SK-N-SH treated with all-trans-retinoic acid at 6 μM for 48 hours (cell line): Measurements from ENCODE around the gene MAP3K15.

ENCODE experiments used
- ATAC-seq: fragments of 200-7000 bp; cut with Tn5 transposase; 3 replicates; pipeline ENCODE4 v1.9.1; 2020; ENCODE audit warnings: mild to moderate bottlenecking, moderate library complexity
- ARNTL ChIP-seq: fragments of 450-650 bp; formaldehyde crosslinking; IDR thresholded peaks from 2 replicates; pipeline ENCODE4 v1.5.0; 2020; ENCODE audit warnings: low read depth, mild to moderate bottlenecking, moderate library complexity, borderline replicate concordance
- CSDC2 ChIP-seq: fragments of 250-450 bp; sonication (Bioruptor Pico); IDR thresholded peaks from 2 replicates; pipeline ENCODE4 v1.5.0; 2020; ENCODE audit warnings: mild to moderate bottlenecking, moderate library complexity
- ESRRG ChIP-seq: fragments of 250-450 bp; sonication (Bioruptor Pico); IDR thresholded peaks from 2 replicates; pipeline ENCODE4 v1.6.1; 2021; ENCODE audit warnings: mild to moderate bottlenecking
- GLIS3 ChIP-seq: fragments of 250-450 bp; sonication (Bioruptor Pico); IDR thresholded peaks from 2 replicates; pipeline ENCODE4 v1.5.0; 2020; ENCODE audit warnings: mild to moderate bottlenecking, moderate library complexity
- ISL1 ChIP-seq: fragments of 250-450 bp; sonication (Bioruptor Pico); IDR thresholded peaks from 2 replicates; pipeline ENCODE4 v2.1.2; 2022; ENCODE audit warnings: mild to moderate bottlenecking, moderate library complexity
- OSR1 ChIP-seq: fragments of 250-450 bp; sonication (Bioruptor Pico); IDR thresholded peaks from 2 replicates; pipeline ENCODE4 v1.8.0; 2022; ENCODE audit warnings: moderate library complexity, mild to moderate bottlenecking, inconsistent platforms
- PPARA ChIP-seq: fragments of 250-450 bp; sonication (Bioruptor Pico); IDR thresholded peaks from 2 replicates; pipeline ENCODE4 v1.5.0; 2020; ENCODE audit warnings: mild to moderate bottlenecking, borderline replicate concordance
- RARB ChIP-seq: fragments of 250-450 bp; sonication (Bioruptor Pico); IDR thresholded peaks from 2 replicates; pipeline ENCODE4 v1.8.0; 2021; ENCODE audit warnings: mild to moderate bottlenecking, moderate library complexity
- SNAI2 ChIP-seq: fragments of 250-450 bp; sonication (Bioruptor Pico); IDR thresholded peaks from 2 replicates; pipeline ENCODE4 v1.5.0; 2020; ENCODE audit warnings: mild to moderate bottlenecking, moderate library complexity
- TCF4 ChIP-seq: fragments of 250-450 bp; sonication (Bioruptor Pico); IDR thresholded peaks from 2 replicates; pipeline ENCODE4 v1.8.0; 2021; ENCODE audit warnings: mild to moderate bottlenecking, moderate library complexity, borderline replicate concordance
- TOX ChIP-seq: fragments of 250-450 bp; sonication (Bioruptor Pico); IDR thresholded peaks from 2 replicates; pipeline ENCODE4 v1.8.0; 2021; ENCODE audit warnings: mild to moderate bottlenecking, moderate library complexity, borderline replicate concordance
- ZFP3 ChIP-seq: fragments of 250-450 bp; sonication (Bioruptor Pico); IDR thresholded peaks from 2 replicates; pipeline ENCODE4 v1.5.0; 2020; ENCODE audit warnings: mild to moderate bottlenecking, moderate library complexity
- ZFP30 ChIP-seq: fragments of 450-650 bp; formaldehyde crosslinking; IDR thresholded peaks from 2 replicates; pipeline ENCODE4 v1.5.0; 2022; ENCODE audit warnings: mild to moderate bottlenecking, moderate library complexity
- ZNF565 ChIP-seq: fragments of 450-650 bp; formaldehyde crosslinking; conservative IDR thresholded peaks from 2 replicates; pipeline ENCODE4 v1.5.0; 2020; ENCODE audit warnings: low read depth, mild to moderate bottlenecking, moderate library complexity
- ZNF70 ChIP-seq: fragments of 450-650 bp; formaldehyde crosslinking; IDR thresholded peaks from 2 replicates; pipeline ENCODE4 v1.5.0; 2020; ENCODE audit warnings: mild to moderate bottlenecking, moderate library complexity
- TF ChIP-seq, protein P1 (sequence below): fragments of 250-450 bp; sonication (Bioruptor Pico); IDR thresholded peaks from 2 replicates; pipeline ENCODE4 v1.5.0; 2020; ENCODE audit warnings: mild to moderate bottlenecking, moderate library complexity
- TF ChIP-seq, protein P2 (sequence below): fragments of 250-450 bp; sonication (Bioruptor Pico); IDR thresholded peaks from 2 replicates; pipeline ENCODE4 v1.8.0; 2020; ENCODE audit warnings: mild to moderate bottlenecking, moderate library complexity, borderline replicate concordance
- TF ChIP-seq, protein P3 (sequence below): fragments of 250-450 bp; sonication (Bioruptor Pico); IDR thresholded peaks from 2 replicates; pipeline ENCODE4 v1.5.1; 2021; ENCODE audit warnings: mild to moderate bottlenecking, moderate library complexity
- TF ChIP-seq, protein P4 (sequence below): fragments of 250-450 bp; sonication (Bioruptor Pico); IDR thresholded peaks from 2 replicates; pipeline ENCODE4 v1.5.1; 2020; ENCODE audit warnings: low read depth, mild to moderate bottlenecking, moderate library complexity
- TF ChIP-seq, protein P5 (sequence below): fragments of 250-450 bp; sonication (Bioruptor Pico); IDR thresholded peaks from 2 replicates; pipeline ENCODE4 v1.8.0; 2021; ENCODE audit warnings: low read depth, mild to moderate bottlenecking, moderate library complexity, borderline replicate concordance

Gene MAP3K15

DNA sequence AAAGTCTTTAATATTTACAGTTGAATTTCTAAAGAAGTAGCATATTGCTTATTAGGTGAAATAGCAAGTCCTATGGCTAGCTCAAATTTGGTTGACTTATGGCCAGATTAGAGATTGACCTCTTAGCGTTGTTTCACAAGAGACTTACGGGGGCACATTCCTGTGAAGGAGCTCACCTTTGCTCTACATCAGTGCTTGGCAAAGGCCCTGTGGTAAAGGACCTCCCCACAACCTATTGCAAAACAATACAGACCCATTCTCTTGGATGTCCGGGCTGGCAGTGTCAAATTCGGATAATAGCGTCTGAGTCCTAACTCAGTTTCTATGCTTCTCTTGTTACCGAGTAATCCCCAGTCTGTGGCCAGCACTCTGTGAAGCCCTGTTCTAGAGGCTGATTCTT, 160.7 kb downstream of the MAP3K15 start (continued):
- TF ChIP-seq, protein P1, sequence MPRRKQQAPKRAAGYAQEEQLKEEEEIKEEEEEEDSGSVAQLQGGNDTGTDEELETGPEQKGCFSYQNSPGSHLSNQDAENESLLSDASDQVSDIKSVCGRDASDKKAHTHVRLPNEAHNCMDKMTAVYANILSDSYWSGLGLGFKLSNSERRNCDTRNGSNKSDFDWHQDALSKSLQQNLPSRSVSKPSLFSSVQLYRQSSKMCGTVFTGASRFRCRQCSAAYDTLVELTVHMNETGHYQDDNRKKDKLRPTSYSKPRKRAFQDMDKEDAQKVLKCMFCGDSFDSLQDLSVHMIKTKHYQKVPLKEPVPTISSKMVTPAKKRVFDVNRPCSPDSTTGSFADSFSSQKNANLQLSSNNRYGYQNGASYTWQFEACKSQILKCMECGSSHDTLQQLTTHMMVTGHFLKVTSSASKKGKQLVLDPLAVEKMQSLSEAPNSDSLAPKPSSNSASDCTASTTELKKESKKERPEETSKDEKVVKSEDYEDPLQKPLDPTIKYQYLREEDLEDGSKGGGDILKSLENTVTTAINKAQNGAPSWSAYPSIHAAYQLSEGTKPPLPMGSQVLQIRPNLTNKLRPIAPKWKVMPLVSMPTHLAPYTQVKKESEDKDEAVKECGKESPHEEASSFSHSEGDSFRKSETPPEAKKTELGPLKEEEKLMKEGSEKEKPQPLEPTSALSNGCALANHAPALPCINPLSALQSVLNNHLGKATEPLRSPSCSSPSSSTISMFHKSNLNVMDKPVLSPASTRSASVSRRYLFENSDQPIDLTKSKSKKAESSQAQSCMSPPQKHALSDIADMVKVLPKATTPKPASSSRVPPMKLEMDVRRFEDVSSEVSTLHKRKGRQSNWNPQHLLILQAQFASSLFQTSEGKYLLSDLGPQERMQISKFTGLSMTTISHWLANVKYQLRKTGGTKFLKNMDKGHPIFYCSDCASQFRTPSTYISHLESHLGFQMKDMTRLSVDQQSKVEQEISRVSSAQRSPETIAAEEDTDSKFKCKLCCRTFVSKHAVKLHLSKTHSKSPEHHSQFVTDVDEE (CRISPR knock-in tag), result no peak
- TF ChIP-seq TOX (CRISPR knock-in tag), result no peak
- TF ChIP-seq, protein P2, sequence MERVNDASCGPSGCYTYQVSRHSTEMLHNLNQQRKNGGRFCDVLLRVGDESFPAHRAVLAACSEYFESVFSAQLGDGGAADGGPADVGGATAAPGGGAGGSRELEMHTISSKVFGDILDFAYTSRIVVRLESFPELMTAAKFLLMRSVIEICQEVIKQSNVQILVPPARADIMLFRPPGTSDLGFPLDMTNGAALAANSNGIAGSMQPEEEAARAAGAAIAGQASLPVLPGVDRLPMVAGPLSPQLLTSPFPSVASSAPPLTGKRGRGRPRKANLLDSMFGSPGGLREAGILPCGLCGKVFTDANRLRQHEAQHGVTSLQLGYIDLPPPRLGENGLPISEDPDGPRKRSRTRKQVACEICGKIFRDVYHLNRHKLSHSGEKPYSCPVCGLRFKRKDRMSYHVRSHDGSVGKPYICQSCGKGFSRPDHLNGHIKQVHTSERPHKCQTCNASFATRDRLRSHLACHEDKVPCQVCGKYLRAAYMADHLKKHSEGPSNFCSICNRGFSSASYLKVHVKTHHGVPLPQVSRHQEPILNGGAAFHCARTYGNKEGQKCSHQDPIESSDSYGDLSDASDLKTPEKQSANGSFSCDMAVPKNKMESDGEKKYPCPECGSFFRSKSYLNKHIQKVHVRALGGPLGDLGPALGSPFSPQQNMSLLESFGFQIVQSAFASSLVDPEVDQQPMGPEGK (CRISPR knock-in tag), result no peak
- TF ChIP-seq, protein P3, sequence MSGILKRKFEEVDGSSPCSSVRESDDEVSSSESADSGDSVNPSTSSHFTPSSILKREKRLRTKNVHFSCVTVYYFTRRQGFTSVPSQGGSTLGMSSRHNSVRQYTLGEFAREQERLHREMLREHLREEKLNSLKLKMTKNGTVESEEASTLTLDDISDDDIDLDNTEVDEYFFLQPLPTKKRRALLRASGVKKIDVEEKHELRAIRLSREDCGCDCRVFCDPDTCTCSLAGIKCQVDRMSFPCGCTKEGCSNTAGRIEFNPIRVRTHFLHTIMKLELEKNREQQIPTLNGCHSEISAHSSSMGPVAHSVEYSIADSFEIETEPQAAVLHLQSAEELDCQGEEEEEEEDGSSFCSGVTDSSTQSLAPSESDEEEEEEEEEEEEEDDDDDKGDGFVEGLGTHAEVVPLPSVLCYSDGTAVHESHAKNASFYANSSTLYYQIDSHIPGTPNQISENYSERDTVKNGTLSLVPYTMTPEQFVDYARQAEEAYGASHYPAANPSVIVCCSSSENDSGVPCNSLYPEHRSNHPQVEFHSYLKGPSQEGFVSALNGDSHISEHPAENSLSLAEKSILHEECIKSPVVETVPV, result no peak
- TF ChIP-seq, all 23 proteins: peak for 0

DNA sequence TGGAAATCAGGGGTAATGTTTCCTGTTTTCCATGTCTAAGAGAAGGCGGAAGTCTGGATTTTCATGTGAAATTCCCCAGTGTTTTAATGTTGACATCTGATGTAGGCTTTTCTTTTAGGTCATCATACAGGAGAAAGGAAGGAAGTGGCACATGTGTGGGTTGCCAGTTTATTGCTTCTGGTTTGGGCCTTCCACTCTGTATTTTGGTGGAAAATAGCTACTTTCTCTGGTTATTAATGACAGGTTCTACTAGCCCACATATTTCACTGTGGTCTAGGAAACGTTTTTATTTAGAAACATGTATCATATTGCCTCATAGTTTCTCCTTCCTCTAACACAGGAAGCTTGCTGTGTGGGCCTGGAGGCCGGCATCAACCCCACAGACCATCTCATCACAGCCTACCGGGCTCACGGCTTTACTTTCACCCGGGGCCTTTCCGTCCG, 164.3 kb downstream of the MAP3K15 start:
- ATAC-seq, result no peak

DNA sequence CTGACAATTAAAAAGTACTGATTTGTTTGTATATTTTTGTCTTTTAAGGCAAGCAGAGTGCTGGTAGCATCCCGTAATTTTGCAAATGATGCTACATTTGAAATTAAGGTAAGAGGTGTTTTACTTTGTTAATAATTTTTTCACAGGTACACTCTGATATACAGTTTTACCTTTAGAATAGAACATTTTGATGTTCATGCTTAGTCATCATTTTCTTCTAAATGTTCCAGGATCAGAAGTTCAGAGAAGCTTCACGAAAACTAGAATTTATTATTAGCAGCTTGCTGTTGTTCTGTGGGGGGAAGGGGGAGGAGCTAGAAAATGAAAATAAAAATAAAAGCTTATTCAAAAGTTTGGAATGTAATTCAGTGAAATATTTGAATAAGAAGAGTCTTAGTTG, 166.0 kb downstream of the MAP3K15 start:
- ATAC-seq, result no peak
- TF ChIP-seq ZNF70 (CRISPR knock-in tag), result no peak
- TF ChIP-seq ZNF565 (CRISPR knock-in tag), result no peak
- TF ChIP-seq ESRRG, result no peak
- no peak for TF ChIP-seq TCF4 (CRISPR knock-in tag)
- TF ChIP-seq ZFP30 (CRISPR knock-in tag), result no peak
- TF ChIP-seq CSDC2 (CRISPR knock-in tag), result no peak
- no peak for TF ChIP-seq PPARA (CRISPR knock-in tag)
- TF ChIP-seq, protein P3, result no peak
- no peak for TF ChIP-seq OSR1 (CRISPR knock-in tag)
- TF ChIP-seq, protein P4, sequence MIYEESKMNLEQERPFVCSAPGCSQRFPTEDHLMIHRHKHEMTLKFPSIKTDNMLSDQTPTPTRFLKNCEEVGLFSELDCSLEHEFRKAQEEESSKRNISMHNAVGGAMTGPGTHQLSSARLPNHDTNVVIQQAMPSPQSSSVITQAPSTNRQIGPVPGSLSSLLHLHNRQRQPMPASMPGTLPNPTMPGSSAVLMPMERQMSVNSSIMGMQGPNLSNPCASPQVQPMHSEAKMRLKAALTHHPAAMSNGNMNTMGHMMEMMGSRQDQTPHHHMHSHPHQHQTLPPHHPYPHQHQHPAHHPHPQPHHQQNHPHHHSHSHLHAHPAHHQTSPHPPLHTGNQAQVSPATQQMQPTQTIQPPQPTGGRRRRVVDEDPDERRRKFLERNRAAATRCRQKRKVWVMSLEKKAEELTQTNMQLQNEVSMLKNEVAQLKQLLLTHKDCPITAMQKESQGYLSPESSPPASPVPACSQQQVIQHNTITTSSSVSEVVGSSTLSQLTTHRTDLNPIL, result no peak
- TF ChIP-seq SNAI2 (CRISPR knock-in tag), result no peak
- TF ChIP-seq ZFP3 (CRISPR knock-in tag), result no peak
- no peak for TF ChIP-seq ARNTL (CRISPR knock-in tag)

More for the DNA sequence above, 164.3 kb downstream of the MAP3K15 start:
- TF ChIP-seq ISL1 (CRISPR knock-in tag), result no peak
- TF ChIP-seq, protein P4, result no peak

DNA sequence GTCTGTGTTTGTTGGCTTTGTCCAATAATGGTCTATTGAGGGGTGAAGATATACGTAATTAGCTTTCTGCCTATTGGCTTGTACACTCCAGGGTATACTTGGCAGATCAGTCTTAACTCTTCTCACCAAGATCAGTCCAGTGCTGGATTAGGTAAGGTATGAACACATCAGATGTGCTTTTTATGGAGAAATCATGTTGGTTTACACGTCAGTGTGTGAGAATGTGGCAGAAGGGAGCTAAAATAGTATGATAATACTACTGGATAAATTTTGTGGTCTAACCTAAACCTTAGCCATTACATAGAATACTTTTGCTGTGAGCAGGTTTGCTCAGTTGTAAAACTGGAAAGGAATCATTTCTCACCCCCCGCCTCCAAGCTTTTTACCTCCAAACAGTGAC, 167.4 kb downstream of the MAP3K15 start:
- ATAC-seq, result no peak
- TF ChIP-seq RARB (CRISPR knock-in tag) (no peak), TOX (CRISPR knock-in tag) (no peak), GLIS3 (CRISPR knock-in tag) (no peak), PPARA (CRISPR knock-in tag) (no peak), ZFP3 (CRISPR knock-in tag) (no peak), ESRRG (no peak), ISL1 (CRISPR knock-in tag) (no peak), ARNTL (CRISPR knock-in tag) (no peak)
- TF ChIP-seq, protein P2 (CRISPR knock-in tag), result no peak
- TF ChIP-seq, protein P3, result no peak
- TF ChIP-seq, protein P5, sequence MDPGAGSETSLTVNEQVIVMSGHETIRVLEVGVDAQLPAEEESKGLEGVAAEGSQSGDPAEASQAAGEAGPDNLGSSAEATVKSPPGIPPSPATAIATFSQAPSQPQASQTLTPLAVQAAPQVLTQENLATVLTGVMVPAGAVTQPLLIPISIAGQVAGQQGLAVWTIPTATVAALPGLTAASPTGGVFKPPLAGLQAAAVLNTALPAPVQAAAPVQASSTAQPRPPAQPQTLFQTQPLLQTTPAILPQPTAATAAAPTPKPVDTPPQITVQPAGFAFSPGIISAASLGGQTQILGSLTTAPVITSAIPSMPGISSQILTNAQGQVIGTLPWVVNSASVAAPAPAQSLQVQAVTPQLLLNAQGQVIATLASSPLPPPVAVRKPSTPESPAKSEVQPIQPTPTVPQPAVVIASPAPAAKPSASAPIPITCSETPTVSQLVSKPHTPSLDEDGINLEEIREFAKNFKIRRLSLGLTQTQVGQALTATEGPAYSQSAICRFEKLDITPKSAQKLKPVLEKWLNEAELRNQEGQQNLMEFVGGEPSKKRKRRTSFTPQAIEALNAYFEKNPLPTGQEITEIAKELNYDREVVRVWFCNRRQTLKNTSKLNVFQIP, result no peak
